Liver (tissue), 9 donors: ENCODE results near the gene MICAL3. TPM values are rescaled to one million over a fixed set of nuclear protein-coding genes. Genes with fewer than 3 reads are reported as not detected.

Source experiments
- DNase-seq: peaks from one replicate; pipeline ENCODE4 v3.0.0-alpha.2; 2017; ENCODE audit warnings: low spot score
- H3K27ac ChIP-seq, 2 donors: one replicate each; pipeline ENCODE4 v1.7.0; 2013; ENCODE audit warnings: inconsistent platforms in 2 of 2, low read length in 2 of 2, control low read depth in 1 of 2, low read depth in 1 of 2, mild to moderate bottlenecking in 1 of 2
- H3K27me3 ChIP-seq, 4 donors: one replicate each; pipeline versions ENCODE4 v1.6.1 to v1.7.0; 2013; ENCODE audit warnings: low read length in 3 of 4, inconsistent platforms in 1 of 4, mild to moderate bottlenecking in 1 of 4, moderate library complexity in 1 of 4; ENCODE audit not compliant: control insufficient read depth in 4 of 4, insufficient read depth in 4 of 4
- H3K36me3 ChIP-seq, 4 donors: one replicate each; pipeline versions ENCODE4 v1.6.1 to v1.7.0; 2013; ENCODE audit warnings: low read length in 3 of 4, mild to moderate bottlenecking in 3 of 4, low read depth in 1 of 4, moderate library complexity in 1 of 4; ENCODE audit not compliant: control insufficient read depth in 4 of 4, insufficient read depth in 3 of 4
- H3K4me1 ChIP-seq, 4 donors: one replicate each; pipeline versions ENCODE4 v1.6.1 to v1.7.0; 2013; ENCODE audit warnings: low read length in 3 of 4, mild to moderate bottlenecking in 3 of 4, moderate library complexity in 1 of 4; ENCODE audit not compliant: control insufficient read depth in 4 of 4, insufficient read depth in 4 of 4
- H3K4me3 ChIP-seq, 3 donors: one replicate each; pipeline versions ENCODE4 v1.6.1 to v1.7.0; 2013; ENCODE audit warnings: low read length in 3 of 3, control low read depth in 1 of 3, low read depth in 1 of 3, mild to moderate bottlenecking in 1 of 3
- H3K9ac ChIP-seq, 2 donors: one replicate each; pipeline ENCODE4 v1.7.0; 2013; ENCODE audit warnings: low read length in 2 of 2, mild to moderate bottlenecking in 2 of 2, moderate library complexity in 2 of 2, control low read depth in 1 of 2, low read depth in 1 of 2
- H3K9me3 ChIP-seq, 4 donors: one replicate each; pipeline versions ENCODE4 v1.6.1 to v1.7.0; 2013; ENCODE audit warnings: low read length in 3 of 4; ENCODE audit not compliant: control insufficient read depth in 4 of 4
- ATF3 ChIP-seq: IDR thresholded peaks from 2 replicates; pipeline ENCODE4 v1.6.1; 2016; ENCODE audit warnings: antibody characterized with exemption
- CTCF ChIP-seq: fragments of 150-350 bp; IDR thresholded peaks from 2 replicates; pipeline ENCODE4 v1.5.1; 2017; ENCODE audit warnings: improper control_type of control experiment, low read depth, low read length; ENCODE audit not compliant: missing input control
- FOXA1 ChIP-seq: IDR thresholded peaks from 2 replicates; pipeline ENCODE4 v1.6.1; 2016; ENCODE audit warnings: antibody characterized with exemption
- FOXA2 ChIP-seq: IDR thresholded peaks from 2 replicates; pipeline ENCODE4 v1.6.1; 2016; ENCODE audit warnings: antibody characterized with exemption
- GABPA ChIP-seq, 2 donors: IDR thresholded peaks in 1 of 2; conservative IDR thresholded peaks in 1 of 2; 2 replicates each; pipeline ENCODE4 v1.6.1; 2016; ENCODE audit warnings: antibody characterized with exemption in 2 of 2, mild to moderate bottlenecking in 1 of 2, moderate library complexity in 1 of 2
- HNF4A ChIP-seq, 2 donors: conservative IDR thresholded peaks; 2 replicates each; pipeline ENCODE4 v1.6.1; 2016; ENCODE audit warnings: antibody characterized with exemption in 2 of 2, mild to moderate bottlenecking in 2 of 2
- JUND ChIP-seq, 2 donors: IDR thresholded peaks; 2 replicates each; pipeline ENCODE4 v1.6.1; 2016; ENCODE audit warnings: antibody characterized with exemption in 2 of 2
- MAX ChIP-seq: IDR thresholded peaks from 2 replicates; pipeline ENCODE4 v1.6.1; 2016; ENCODE audit warnings: antibody characterized with exemption
- REST ChIP-seq: IDR thresholded peaks from 2 replicates; pipeline ENCODE4 v1.6.1; 2016; ENCODE audit warnings: antibody characterized with exemption, mild to moderate bottlenecking
- RXRA ChIP-seq, 2 donors: IDR thresholded peaks; 2 replicates each; pipeline ENCODE4 v1.6.1; 2017 to 2018; ENCODE audit warnings: antibody characterized with exemption in 2 of 2, mild to moderate bottlenecking in 1 of 2
- SP1 ChIP-seq: IDR thresholded peaks from 2 replicates; pipeline ENCODE4 v1.6.1; 2018; ENCODE audit warnings: antibody characterized with exemption, mild to moderate bottlenecking
- TAF1 ChIP-seq: conservative IDR thresholded peaks from 2 replicates; pipeline ENCODE4 v1.6.1; 2016; ENCODE audit warnings: antibody characterized with exemption, mild to moderate bottlenecking
- YY1 ChIP-seq: IDR thresholded peaks from 2 replicates; pipeline ENCODE4 v1.6.1; 2016; ENCODE audit warnings: antibody characterized with exemption, mild to moderate bottlenecking
- ZBTB33 ChIP-seq: IDR thresholded peaks from 2 replicates; pipeline ENCODE4 v1.6.1; 2016; ENCODE audit warnings: antibody characterized with exemption
- WGBS: extraction: QIAGEN DNeasy Blood & Tissue Kit; methylation state at CpG from one replicate; pipeline ENCODE4 v1.1.7; 2013; 5-methylcytosine and 5-hydroxymethylcytosine counted together
- polyA plus RNA-seq, 2 donors: library from polyadenylated mRNA; stranded (reverse) in 1 of 2; unstranded in 1 of 2; fragments of 200-250 nt in 1 of 2; fragments of >200 nt in 1 of 2; fragmentation: Nextera tagmentation in 1 of 2; extraction: Ambion mirVana in 1 of 2; gene quantifications; one replicate each; pipeline versions ENCODE4 v1.2.1 to v1.2.3, GENCODE V29; 2013 to 2015
- total RNA-seq, 2 donors: library from RNA; depleted of rRNA; stranded (reverse); fragments of >200 nt; gene quantifications; one replicate each; pipeline ENCODE4 v1.2.3, GENCODE V29; 2014
- donor health status: healthy.
- donor health status: healthy.
- donor health status: healthy.
- donor health status: healthy.
- donor health status: healthy.

Gene MICAL3
- total and polyA plus RNA-seq, 4 donors, result 6.4 to 38.4 (median 23.4) TPM

- Histone ChIP-seq H3K27me3 (no peaks in the 10 kb centered on the region), H3K4me1 (peaks cover 0 to 5% (median 0%) of the 10 kb centered on the region in 4 donors), H3K9me3 (no peaks in the 10 kb centered on the region), H3K9ac (no peak overlapping the region), H3K4me3 (no peak overlapping the region), H3K27ac (no peak overlapping the region), H3K36me3 (no peaks in the 10 kb centered on the region)
- no peak for TF ChIP-seq CTCF
- no peak for TF ChIP-seq ATF3
- no peak for TF ChIP-seq GABPA (IDR thresholded peaks at IDR 0.05 in 1 of 2, conservative IDR thresholded peaks at IDR 0.05 in 1 of 2)
- TF ChIP-seq SP1, result no peak
- no peak for TF ChIP-seq MAX
- TF ChIP-seq RXRA (IDR thresholded peaks at IDR 0.05), result no peak
- no peak for TF ChIP-seq FOXA1
- no peak for TF ChIP-seq REST
- no peak for TF ChIP-seq JUND (IDR thresholded peaks at IDR 0.05)
- TF ChIP-seq TAF1, result no peak
- no peak for TF ChIP-seq YY1
- TF ChIP-seq FOXA2, result no peak
- DNase-seq, result no peak
- 95% methylated on average over 13 of the region's 13 CpGs for WGBS
Measured at GRCh38 chr22:17962168-17962567, 62.2 kb downstream of the MICAL3 start.

GRCh38 chr22:17961446-17961729 lies 63.0 kb downstream of the MICAL3 start:
- DNase-seq, result no peak
- H3K4me1 ChIP-seq, result peaks cover 0 to 5% (median 2%) of the 10 kb centered on the region in 4 donors

More at GRCh38 chr22:17961446-17961729, 63.0 kb downstream of the MICAL3 start:
- TF ChIP-seq FOXA2, result no peak
- no peak for TF ChIP-seq JUND (IDR thresholded peaks at IDR 0.05)
- no peak for TF ChIP-seq REST
- TF ChIP-seq MAX, result no peak
- no peak for TF ChIP-seq FOXA1
- TF ChIP-seq ATF3, result no peak
- no peak for TF ChIP-seq YY1
- no peak for TF ChIP-seq ZBTB33
- TF ChIP-seq TAF1, result no peak
- TF ChIP-seq HNF4A (conservative IDR thresholded peaks at IDR 0.05), result no peak
- H3K36me3 ChIP-seq, result no peaks in the 10 kb centered on the region
- H3K27me3 ChIP-seq, result no peaks in the 10 kb centered on the region
- H3K4me3 ChIP-seq, result no peak overlapping the region
- no peaks in the 10 kb centered on the region for H3K9me3 ChIP-seq
- H3K27ac ChIP-seq, result no peak overlapping the region
- WGBS, result 53% methylated on average over 1 of the region's 1 CpG
- no peak overlapping the region for H3K9ac ChIP-seq
